Measurements from ENCODE around the gene FGFR4.

DNA sequence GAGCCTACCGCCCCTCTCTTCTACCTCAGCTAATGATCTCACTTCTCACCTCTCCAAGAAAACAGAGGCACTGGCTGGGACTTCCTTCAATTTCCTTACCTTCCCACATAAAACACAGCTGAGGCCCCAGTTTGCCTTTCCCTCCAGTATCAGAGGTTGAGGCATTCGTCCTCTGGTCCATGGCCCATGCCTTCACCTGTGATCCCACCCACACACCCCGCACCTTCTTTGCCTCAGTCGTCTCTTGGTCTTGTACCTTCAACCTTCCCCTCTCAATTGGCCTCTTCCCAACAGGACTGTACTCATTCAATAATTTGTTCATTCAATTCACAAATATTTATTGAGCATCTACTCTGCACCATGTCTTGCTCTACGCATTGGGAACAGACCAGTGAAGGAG, 35.9 kb downstream of the FGFR4 start:
- TF ChIP-seq POLR2AphosphoS5 (IDR thresholded peaks at IDR 0.05; ENCODE audit: low read depth, low read length) (no peak), POLR2A (IDR thresholded peaks at IDR 0.05; ENCODE audit: low read depth, low read length) (no peak)

Data from GM12892 (cell line).